K562 (cell line): ENCODE data around the gene WFDC1. TPM values are rescaled to one million over a fixed set of nuclear protein-coding genes. Genes with fewer than 3 reads are reported as not detected.
A peak's percentile ranks its signal among the peaks of the same experiment; 100 is the strongest.

Source experiments
- ATAC-seq: fragments of 200-7000 bp; cut with Tn5 transposase; 3 replicates; pipeline ENCODE4 v1.9.1; 2020; ENCODE audit warnings: moderate library complexity
- BruUV-seq: library from RNA; stranded (reverse); fragments of 400-500 nt; replicated peaks from 2 replicates; lab custom pipeline; 2021; lab: Mats Ljungman, UMichigan
- CTCF ChIA-PET: fragments of 300-600 bp; formaldehyde crosslinking; extraction: SDS; loops from one replicate; lab custom pipeline; 2021; ENCODE audit warnings: low intra/inter-chr PET ratio; lab: Yijun Ruan, JAX
- POLR2A ChIA-PET: fragments of 300-600, 350-650 bp; sonication (Branson Sonifier 250); formaldehyde crosslinking; extraction: SDS; loops from one replicate; lab custom pipeline; 2021; ENCODE audit warnings: antibody characterized with exemption, inconsistent platforms; lab: Yijun Ruan, JAX
- DNase-seq, 4 experiments: peaks; one replicate each; pipeline versions ENCODE4 v3.0.0 to v3.0.0-alpha.2; 2011 to 2018; ENCODE audit warnings: low spot score in 3 of 4, mixed read lengths in 3 of 4; ENCODE audit errors: extremely low read depth in 1 of 4
- FAIRE-seq: peaks from 2 replicates; lab custom pipeline; 2011; peaks lifted over from hg19 to GRCh38; lab: Jason Lieb, UNC
- H2AFZ ChIP-seq: 2 replicates; pipeline ENCODE4 v1.6.0; 2011; ENCODE audit warnings: low read depth, low read length, control low read depth, inconsistent platforms
- H3K27ac ChIP-seq: fragments of 200-600 bp; 3 replicates; pipeline ENCODE4 v1.8.0; 2011; ENCODE audit warnings: low read depth, mild to moderate bottlenecking, control low read depth, inconsistent platforms, low read length, moderate library complexity, mixed read lengths; ENCODE audit errors: extremely low read depth
- H3K27me3 ChIP-seq, 2 experiments: fragments of 300-600 bp in 1 of 2; 2 replicates in 1 of 2; 3 replicates in 1 of 2; pipeline versions ENCODE4 v1.6.0 to v1.8.0; 2011; ENCODE audit warnings: inconsistent platforms in 2 of 2, low read length in 2 of 2, mild to moderate bottlenecking in 1 of 2, mixed read lengths in 1 of 2, moderate library complexity in 1 of 2; ENCODE audit not compliant: control insufficient read depth in 2 of 2, insufficient read depth in 2 of 2
- H3K36me3 ChIP-seq: fragments of 300-600 bp; 3 replicates; pipeline ENCODE4 v1.8.0; 2011; ENCODE audit warnings: mild to moderate bottlenecking, low read length, inconsistent platforms; ENCODE audit not compliant: control insufficient read depth, insufficient read depth
- H3K4me1 ChIP-seq, 2 experiments: fragments of 200-600 bp in 1 of 2; replicated peaks in 1 of 2; 2 replicates in 1 of 2; 3 replicates in 1 of 2; pipeline versions ENCODE4 v1.5.1 to v1.8.0; 2011; ENCODE audit warnings: inconsistent platforms in 2 of 2, low read length in 2 of 2, mild to moderate bottlenecking in 1 of 2, mixed read lengths in 1 of 2, moderate library complexity in 1 of 2; ENCODE audit not compliant: control insufficient read depth in 2 of 2, insufficient read depth in 2 of 2
- H3K4me2 ChIP-seq: 2 replicates; pipeline ENCODE4 v1.6.1; 2011; ENCODE audit warnings: low read length, control low read depth, inconsistent platforms, mixed read lengths; ENCODE audit not compliant: insufficient read depth
- H3K4me3 ChIP-seq: fragments of 200-600 bp; sonication (generic), shearing (Covaris generic); 2 replicates; pipeline ENCODE4 v1.5.1; 2016; ENCODE audit warnings: control low read depth, inconsistent platforms
- H3K79me2 ChIP-seq: fragments of 200-600 bp; 3 replicates; pipeline ENCODE4 v1.8.0; 2011; ENCODE audit warnings: low read length, inconsistent platforms; ENCODE audit not compliant: control insufficient read depth, insufficient read depth
- H3K9ac ChIP-seq, 2 experiments: 2 replicates each; pipeline versions ENCODE4 v1.6.0 to v1.6.1; 2011; ENCODE audit warnings: low read depth in 2 of 2, low read length in 2 of 2, control low read depth in 1 of 2, inconsistent platforms in 1 of 2, mild to moderate bottlenecking in 1 of 2, mixed read lengths in 1 of 2; ENCODE audit not compliant: insufficient read depth in 1 of 2
- H3K9me1 ChIP-seq: one replicate; pipeline ENCODE4 v1.6.0; 2011; ENCODE audit warnings: inconsistent platforms, mild to moderate bottlenecking, low read length, moderate library complexity; ENCODE audit not compliant: control insufficient read depth, insufficient read depth
- H3K9me3 ChIP-seq: replicated peaks from 2 replicates; pipeline ENCODE4 v1.5.1; 2011; ENCODE audit warnings: low read depth, low read length, inconsistent platforms; ENCODE audit not compliant: control insufficient read depth, insufficient read depth
- H4K20me1 ChIP-seq: replicated peaks from 2 replicates; pipeline ENCODE4 v1.6.1; 2011; ENCODE audit warnings: low read length, inconsistent platforms, mixed read lengths; ENCODE audit not compliant: control insufficient read depth, insufficient read depth
- EZH2 ChIP-seq: IDR thresholded peaks from 2 replicates; pipeline ENCODE4 v1.6.1; 2012; ENCODE audit warnings: low read depth, mild to moderate bottlenecking, inconsistent platforms, low read length, borderline replicate concordance
- POLR2G ChIP-seq: fragments of 200-400 bp; formaldehyde crosslinking; IDR thresholded peaks from 2 replicates; pipeline ENCODE4 v1.6.1; 2017; ENCODE audit warnings: low read depth, mild to moderate bottlenecking, antibody characterized with exemption, low read length, moderate library complexity
- PTBP1 ChIP-seq: fragments of 200-400 bp; formaldehyde crosslinking; IDR thresholded peaks from 2 replicates; pipeline ENCODE4 v1.6.1; 2017; ENCODE audit warnings: low read depth, low read length
- ZNF121 ChIP-seq: sonication (generic); formaldehyde crosslinking; conservative IDR thresholded peaks from 2 replicates; pipeline ENCODE4 v1.8.0; 2022; ENCODE audit warnings: missing genetic modification reagents
- WGBS: fragments of 100-300 bp; shearing (Covaris generic); methylation state at CpG from one replicate; pipeline ENCODE4 v1.1.6; 2016; ENCODE audit warnings: low coverage, mixed read lengths; ENCODE audit not compliant: insufficient coverage; ENCODE audit errors: missing lambda C conversion rate; 5-methylcytosine and 5-hydroxymethylcytosine counted together
- in situ Hi-C: fragments of 300-500 bp; cut with MboI; formaldehyde crosslinking; loops from 4 replicates; pipeline ENCODE4 v1.15.0; 2018; ENCODE audit warnings: inconsistent platforms, mixed read lengths
- intact Hi-C: fragments of 100-400 bp; cut with micrococcal nuclease; formaldehyde crosslinking; loops from 2 replicates; pipeline ENCODE4 v1.14.2; 2022
- polyA plus RNA-seq, 8 experiments: library from polyadenylated mRNA; depleted of rRNA in 4 of 8; stranded (reverse) in 5 of 8; unstranded in 3 of 8; fragments of >200 nt; fragmentation: Nextera tagmentation in 2 of 8; fragmentation: Illumina TruSeq in 1 of 8; extraction: Ambion mirVana in 2 of 8; extraction: Trizol in 1 of 8; gene quantifications; 2 replicates each; pipeline versions ENCODE4 v1.2.1 to v1.2.3, GENCODE V29; 2011 to 2014; ENCODE audit warnings: inconsistent platforms in 1 of 8, missing spikeins in 1 of 8
- total RNA-seq, 7 experiments: library from RNA; depleted of rRNA in 6 of 7; stranded (reverse); fragments of >200 nt in 6 of 7; fragmentation: Illumina TruSeq in 2 of 7; extraction: Trizol in 2 of 7; gene quantifications; 2 replicates each; pipeline versions ENCODE4 v1.2.1 to v1.2.3, GENCODE V29; 2011 to 2021; ENCODE audit warnings: low replicate concordance in 1 of 7
- TF ChIP-seq, protein P1 (sequence below): fragments of 250-450 bp; sonication (Bioruptor Pico); IDR thresholded peaks from 2 replicates; pipeline ENCODE4 v1.4.0; 2020; ENCODE audit warnings: mild to moderate bottlenecking, moderate library complexity, borderline replicate concordance

The WFDC1 gene
- total and polyA plus RNA-seq, 9 of the 15 experiments (the other 6 are each of a cell fraction or from before 2014, with no cell fraction given) = not detected

DNA sequence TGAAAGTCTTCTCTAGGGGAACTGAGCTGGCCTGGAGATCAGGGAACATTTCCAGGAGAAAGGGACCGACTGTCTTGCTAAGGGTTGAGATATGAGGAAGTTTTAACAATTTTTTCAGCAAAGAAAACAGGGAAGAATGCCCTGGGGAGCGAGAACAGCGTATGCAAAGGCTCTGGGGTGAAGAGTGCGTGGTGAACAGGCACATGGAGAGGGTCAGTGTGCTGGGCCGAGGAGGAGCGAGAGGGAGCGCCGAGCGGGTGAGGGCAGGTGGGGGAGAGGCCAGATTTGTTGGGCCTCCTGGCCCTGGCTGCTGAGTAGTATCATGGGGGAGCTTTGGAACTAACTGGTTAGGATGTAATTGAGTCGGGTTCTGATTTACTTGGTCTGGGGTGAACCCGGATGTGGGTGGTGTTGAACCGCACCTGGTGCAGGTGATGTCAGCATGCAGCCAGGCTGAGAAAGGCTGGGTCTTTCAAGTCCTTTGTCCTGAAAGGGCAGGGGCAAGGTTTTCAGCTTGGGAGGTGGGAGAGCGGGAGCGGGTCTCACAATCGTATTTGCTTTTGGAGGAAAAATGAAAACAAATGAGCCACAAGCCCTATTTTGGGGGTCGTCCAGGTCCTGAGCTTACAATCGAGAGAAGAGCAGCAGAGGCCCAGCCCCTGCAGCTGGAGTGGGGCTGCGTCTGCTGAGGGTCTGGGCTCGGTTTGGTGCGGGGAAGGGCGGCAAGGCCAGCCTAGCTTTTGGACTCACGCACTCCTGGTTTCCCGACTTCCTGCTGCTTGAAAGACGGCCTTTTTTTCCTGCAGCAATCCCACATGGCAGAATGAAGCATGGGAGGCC lies 11.1 kb upstream of the WFDC1 start:
- Histone ChIP-seq H3K27ac (no peak overlapping the region), H4K20me1 (peaks cover 15% of the 10 kb centered on the region), H3K9ac (no peak overlapping the region), H2AFZ (no peak overlapping the region), H3K36me3 (no peaks in the 10 kb centered on the region), H3K9me1 (no peaks in the 10 kb centered on the region), H3K4me2 (no peak overlapping the region), H3K9me3 (no peaks in the 10 kb centered on the region), H3K4me1 (no peaks in the 10 kb centered on the region), H3K4me3 (no peak overlapping the region), H3K79me2 (no peaks in the 10 kb centered on the region), H3K27me3 (peaks cover 83 to 94% of the 10 kb centered on the region in 2 experiments)
- FAIRE-seq = no peak
- WGBS = 8% methylated on average over 24 of the region's 24 CpGs
- CTCF ChIA-PET = no interaction called here
- no peak for ATAC-seq
- no peak for DNase-seq
- TF ChIP-seq POLR2G = no peak
- no peak for TF ChIP-seq PTBP1
- TF ChIP-seq EZH2 = 0 out of 2 replicates have a peak, but pooled peaks have one; percentile 20
- TF ChIP-seq, protein P1, sequence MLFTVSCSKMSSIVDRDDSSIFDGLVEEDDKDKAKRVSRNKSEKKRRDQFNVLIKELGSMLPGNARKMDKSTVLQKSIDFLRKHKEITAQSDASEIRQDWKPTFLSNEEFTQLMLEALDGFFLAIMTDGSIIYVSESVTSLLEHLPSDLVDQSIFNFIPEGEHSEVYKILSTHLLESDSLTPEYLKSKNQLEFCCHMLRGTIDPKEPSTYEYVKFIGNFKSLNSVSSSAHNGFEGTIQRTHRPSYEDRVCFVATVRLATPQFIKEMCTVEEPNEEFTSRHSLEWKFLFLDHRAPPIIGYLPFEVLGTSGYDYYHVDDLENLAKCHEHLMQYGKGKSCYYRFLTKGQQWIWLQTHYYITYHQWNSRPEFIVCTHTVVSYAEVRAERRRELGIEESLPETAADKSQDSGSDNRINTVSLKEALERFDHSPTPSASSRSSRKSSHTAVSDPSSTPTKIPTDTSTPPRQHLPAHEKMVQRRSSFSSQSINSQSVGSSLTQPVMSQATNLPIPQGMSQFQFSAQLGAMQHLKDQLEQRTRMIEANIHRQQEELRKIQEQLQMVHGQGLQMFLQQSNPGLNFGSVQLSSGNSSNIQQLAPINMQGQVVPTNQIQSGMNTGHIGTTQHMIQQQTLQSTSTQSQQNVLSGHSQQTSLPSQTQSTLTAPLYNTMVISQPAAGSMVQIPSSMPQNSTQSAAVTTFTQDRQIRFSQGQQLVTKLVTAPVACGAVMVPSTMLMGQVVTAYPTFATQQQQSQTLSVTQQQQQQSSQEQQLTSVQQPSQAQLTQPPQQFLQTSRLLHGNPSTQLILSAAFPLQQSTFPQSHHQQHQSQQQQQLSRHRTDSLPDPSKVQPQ = no peak
- no peak for TF ChIP-seq ZNF121 (CRISPR knock-in tag)
- POLR2A ChIA-PET = interaction anchor here (0.7 kb wide), 2 partner anchors 91 to 116 kb away, joined by 5 read pairs; no protein-coding TSS in a partner anchor
- BruUV-seq = no TSS peak
- intact Hi-C loops (no loop called here), in situ Hi-C loops (loop anchor here (5.0 kb wide), 1 partner anchor 194 kb away; no protein-coding TSS in a partner anchor)
